EL (cell line): ENCODE results near the gene IFNA17.
"Not testable (repeated sequence)": the region's sequence is repeated elsewhere in the genome, so short reads cannot be mapped to it uniquely, and the experiment has no call there.

Experiments
- DNase-seq: peaks from one replicate; pipeline ENCODE4 v3.0.0-alpha.2; 2016

Gene IFNA17

GRCh38 chr9:21228122-21228521 lies at the start of gene IFNA17:
TSS of gene IFNA17 (minus strand) at chr9:21228222. CDS start at chr9:21228173, 49 bp downstream.
- no peak for DNase-seq

GRCh38 chr9:21268347-21268657 lies 40.3 kb upstream of the IFNA17 start:
- no peak for DNase-seq

GRCh38 chr9:21267485-21268346 lies 39.7 kb upstream of the IFNA17 start:
- no peak for DNase-seq

- DNase-seq = no peak
These were observed 38.9 kb upstream of the IFNA17 start for GRCh38 chr9:21266733-21267484.

- DNase-seq = no peak
These were observed 37.6 kb upstream of the IFNA17 start for GRCh38 chr9:21265421-21266189.

- DNase-seq = no peak
These were observed 27.7 kb upstream of the IFNA17 start for GRCh38 chr9:21255538-21256212.

GRCh38 chr9:21252721-21253547 lies 24.9 kb upstream of the IFNA17 start:
- DNase-seq = peak; percentile 25

- no peak for DNase-seq
These were observed 23.6 kb upstream of the IFNA17 start for GRCh38 chr9:21251638-21252037.

- no peak for DNase-seq
These were observed 23.2 kb upstream of the IFNA17 start for GRCh38 chr9:21251190-21251589.

GRCh38 chr9:21244836-21245235 lies 16.8 kb upstream of the IFNA17 start:
- no peak for DNase-seq

GRCh38 chr9:21239911-21240310 lies 11.9 kb upstream of the IFNA17 start, which contains the start of gene IFNA14:
TSS of gene IFNA14 (minus strand) at chr9:21240005. CDS start at chr9:21239935, 70 bp downstream.
- DNase-seq = no peak

GRCh38 chr9:21236360-21236714 lies 8.3 kb upstream of the IFNA17 start:
- not testable (repeated sequence) for DNase-seq

GRCh38 chr9:21235468-21236359 lies 7.7 kb upstream of the IFNA17 start:
- peak; percentile 36 for DNase-seq

- no peak for DNase-seq
These were observed 6.2 kb upstream of the IFNA17 start for GRCh38 chr9:21234153-21234687.

- no peak for DNase-seq
These were observed 5.2 kb upstream of the IFNA17 start for GRCh38 chr9:21233258-21233657.

- not testable (repeated sequence) for DNase-seq
These were observed 10.8 kb downstream of the IFNA17 start, which contains the start of gene IFNA16 for GRCh38 chr9:21217211-21217610. TSS of gene IFNA16 (minus strand) at chr9:21217311. CDS start at chr9:21217305, 6 bp downstream.

- DNase-seq = not testable (repeated sequence)
These were observed 14.4 kb downstream of the IFNA17 start for GRCh38 chr9:21213411-21214326.

GRCh38 chr9:21212160-21212559 lies 15.9 kb downstream of the IFNA17 start:
- not testable (repeated sequence) for DNase-seq

- DNase-seq = not testable (repeated sequence)
These were observed 17.2 kb downstream of the IFNA17 start for GRCh38 chr9:21210782-21211181.
